ENCODE measurements around the gene KEL.
"Not testable (repeated sequence)": the region's sequence is repeated elsewhere in the genome, so short reads cannot be mapped to it uniquely, and the experiment has no call there.

The KEL gene

DNA sequence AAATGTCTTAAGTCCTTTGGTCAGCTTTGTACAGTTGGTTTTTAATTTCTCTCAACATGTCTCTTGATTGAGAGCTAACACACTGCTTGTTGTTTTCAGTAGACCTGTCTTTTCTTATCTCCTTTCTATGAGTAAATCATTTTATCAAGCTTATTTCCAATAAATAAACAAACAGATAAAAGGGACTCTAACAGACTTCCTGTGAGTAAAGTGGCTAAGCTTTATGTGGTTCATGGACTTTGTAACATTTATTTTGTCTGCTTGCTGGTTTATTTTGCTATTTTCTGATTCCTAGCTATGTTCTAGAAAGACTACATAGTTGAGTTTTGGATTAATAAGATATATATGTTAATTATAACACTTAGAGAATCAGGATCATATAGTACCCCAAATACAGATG, 37.6 kb upstream of the KEL start:
- no peak overlapping the region for H3K27ac ChIP-seq
- no peak for DNase-seq (ENCODE audit: low read depth, low spot score)
- H3K36me3 ChIP-seq (ENCODE audit: insufficient read depth, low read length) = no peaks in the 10 kb centered on the region
- H3K9ac ChIP-seq (ENCODE audit: insufficient read length) = no peak overlapping the region
- H3K4me3 ChIP-seq = no peak overlapping the region
- TF ChIP-seq EZH2 (IDR thresholded peaks at IDR 0.05) (no peak), FOXP2 (optimal IDR thresholded peaks at IDR 0.05; ENCODE audit: control extremely low read depth, extremely low read length, insufficient read depth) (no peak), POLR2AphosphoS5 (IDR thresholded peaks at IDR 0.05; ENCODE audit: borderline replicate concordance, low read depth, low read length) (no peak)
- no peaks in the 10 kb centered on the region for H3K9me3 ChIP-seq (ENCODE audit: low read depth, low read length)

DNA sequence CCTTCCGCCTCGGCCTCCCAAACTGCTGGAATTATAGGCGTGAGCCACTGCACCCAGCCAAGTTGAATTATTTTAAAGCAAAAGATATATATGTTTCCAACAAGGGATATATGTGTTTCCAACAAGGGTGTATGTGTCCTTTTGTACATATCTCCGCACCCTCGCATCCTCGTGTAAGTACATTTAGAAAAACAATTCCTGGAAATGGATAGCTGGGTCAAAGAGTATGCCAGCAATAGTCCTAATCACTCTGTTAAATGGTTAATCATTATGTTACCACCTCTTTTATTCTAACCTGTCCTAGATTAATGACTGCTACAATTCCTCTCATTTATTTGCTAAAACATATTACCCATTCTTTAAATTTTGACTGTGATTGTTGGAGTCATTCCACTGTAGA, 36.8 kb upstream of the KEL start:
- no peak overlapping the region for H3K9ac ChIP-seq (ENCODE audit: insufficient read length)
- H3K9me3 ChIP-seq (ENCODE audit: low read depth, low read length) = no peaks in the 10 kb centered on the region
- no peak for TF ChIP-seq FOXP2 (optimal IDR thresholded peaks at IDR 0.05; ENCODE audit: control extremely low read depth, extremely low read length, insufficient read depth)
- TF ChIP-seq POLR2AphosphoS5 (IDR thresholded peaks at IDR 0.05; ENCODE audit: borderline replicate concordance, low read depth, low read length) = no peak
- no peak for TF ChIP-seq EZH2 (IDR thresholded peaks at IDR 0.05)
- DNase-seq (ENCODE audit: low read depth, low spot score) = no peak
- H3K27ac ChIP-seq = no peak overlapping the region
- H3K4me3 ChIP-seq = no peak overlapping the region
- H3K36me3 ChIP-seq (ENCODE audit: insufficient read depth, low read length) = no peaks in the 10 kb centered on the region

DNA sequence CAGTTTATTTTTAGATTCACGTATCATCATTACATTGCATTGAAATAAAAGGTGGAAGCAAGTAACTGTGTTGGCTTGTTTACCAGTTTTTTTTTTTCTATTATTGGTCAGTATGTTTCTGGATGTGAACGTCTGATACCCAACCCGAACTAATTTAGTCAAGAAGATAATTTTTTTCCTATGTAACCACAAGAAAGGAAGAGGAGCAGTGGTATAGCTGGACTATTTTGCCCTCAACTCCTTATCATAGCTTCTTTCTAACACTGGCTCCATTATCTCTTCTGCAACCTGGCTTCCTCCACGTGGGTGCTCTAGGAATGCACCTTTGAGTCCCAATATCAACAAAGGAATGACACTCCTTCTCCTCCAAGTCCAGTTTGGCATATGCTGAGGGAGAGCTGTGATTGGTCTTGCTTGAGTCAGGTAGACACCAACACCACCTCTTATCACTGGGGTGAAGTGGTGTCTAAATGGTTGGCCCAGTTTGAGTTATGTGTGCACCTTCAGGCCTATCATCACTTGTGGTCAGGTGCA, 35.4 kb upstream of the KEL start:
- H3K27ac ChIP-seq = no peak overlapping the region
- H3K9ac ChIP-seq (ENCODE audit: insufficient read length) = no peak overlapping the region
- H3K36me3 ChIP-seq (ENCODE audit: insufficient read depth, low read length) = no peaks in the 10 kb centered on the region
- TF ChIP-seq POLR2AphosphoS5 (IDR thresholded peaks at IDR 0.05; ENCODE audit: borderline replicate concordance, low read depth, low read length) (no peak), EZH2 (IDR thresholded peaks at IDR 0.05) (no peak), FOXP2 (optimal IDR thresholded peaks at IDR 0.05; ENCODE audit: control extremely low read depth, extremely low read length, insufficient read depth) (no peak)
- no peaks in the 10 kb centered on the region for H3K9me3 ChIP-seq (ENCODE audit: low read depth, low read length)
- no peak overlapping the region for H3K4me3 ChIP-seq
- no peak for DNase-seq (ENCODE audit: low read depth, low spot score)

DNA sequence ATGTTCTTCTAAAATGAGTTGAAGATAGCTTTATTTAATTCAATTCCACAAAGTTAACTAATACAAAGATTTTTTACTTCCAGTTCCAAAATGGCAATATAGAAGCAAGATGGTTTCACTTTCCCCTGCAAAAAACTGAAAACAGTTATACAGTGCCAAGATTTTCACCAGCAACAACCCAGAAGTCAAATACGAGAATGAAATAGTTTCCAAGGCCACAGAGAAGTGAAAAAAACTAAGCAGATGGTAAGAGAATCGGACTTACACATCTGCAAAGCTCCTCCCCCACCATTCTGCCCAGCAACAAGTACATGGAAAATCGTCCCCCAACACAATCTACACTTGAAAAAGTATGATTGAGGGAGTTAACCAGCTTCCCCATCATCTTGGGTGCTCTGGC, 30.3 kb upstream of the KEL start:
- TF ChIP-seq EZH2 (IDR thresholded peaks at IDR 0.05) = no peak
- no peak for TF ChIP-seq POLR2AphosphoS5 (IDR thresholded peaks at IDR 0.05; ENCODE audit: borderline replicate concordance, low read depth, low read length)
- TF ChIP-seq FOXP2 (optimal IDR thresholded peaks at IDR 0.05; ENCODE audit: control extremely low read depth, extremely low read length, insufficient read depth) = no peak
- no peak overlapping the region for H3K27ac ChIP-seq
- DNase-seq (ENCODE audit: low read depth, low spot score) = no peak
- no peaks in the 10 kb centered on the region for H3K9me3 ChIP-seq (ENCODE audit: low read depth, low read length)
- no peak overlapping the region for H3K9ac ChIP-seq (ENCODE audit: insufficient read length)
- no peak overlapping the region for H3K4me3 ChIP-seq
- H3K36me3 ChIP-seq (ENCODE audit: insufficient read depth, low read length) = no peaks in the 10 kb centered on the region

DNA sequence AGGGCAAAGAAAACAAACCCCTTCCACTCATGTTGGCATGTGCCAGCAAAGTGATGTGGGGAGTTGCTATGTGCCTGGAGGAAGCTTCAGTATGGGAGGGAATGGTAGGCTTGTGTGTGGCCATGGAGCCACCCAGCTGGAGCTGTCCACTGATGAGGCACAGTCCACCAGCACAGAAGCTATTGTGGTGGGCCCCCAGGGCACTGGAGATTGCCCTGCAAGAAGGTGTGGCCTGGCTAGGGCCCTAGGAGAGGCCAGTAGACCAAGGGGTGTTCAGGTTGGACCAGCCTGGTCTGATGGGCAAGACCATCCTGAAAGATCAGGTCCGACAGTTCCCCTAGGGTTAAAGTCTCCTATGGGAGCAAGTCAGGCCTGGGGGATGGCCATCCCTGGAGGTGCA, 22.1 kb upstream of the KEL start:
- H3K9ac ChIP-seq (ENCODE audit: insufficient read length) = no peak overlapping the region
- no peak for TF ChIP-seq POLR2AphosphoS5 (IDR thresholded peaks at IDR 0.05; ENCODE audit: borderline replicate concordance, low read depth, low read length)
- no peak for TF ChIP-seq EZH2 (IDR thresholded peaks at IDR 0.05)
- TF ChIP-seq FOXP2 (optimal IDR thresholded peaks at IDR 0.05; ENCODE audit: control extremely low read depth, extremely low read length, insufficient read depth) = no peak
- H3K27ac ChIP-seq = no peak overlapping the region
- H3K9me3 ChIP-seq (ENCODE audit: low read depth, low read length) = no peaks in the 10 kb centered on the region
- no peaks in the 10 kb centered on the region for H3K36me3 ChIP-seq (ENCODE audit: insufficient read depth, low read length)
- no peak for DNase-seq (ENCODE audit: low read depth, low spot score)
- no peak overlapping the region for H3K4me3 ChIP-seq

DNA sequence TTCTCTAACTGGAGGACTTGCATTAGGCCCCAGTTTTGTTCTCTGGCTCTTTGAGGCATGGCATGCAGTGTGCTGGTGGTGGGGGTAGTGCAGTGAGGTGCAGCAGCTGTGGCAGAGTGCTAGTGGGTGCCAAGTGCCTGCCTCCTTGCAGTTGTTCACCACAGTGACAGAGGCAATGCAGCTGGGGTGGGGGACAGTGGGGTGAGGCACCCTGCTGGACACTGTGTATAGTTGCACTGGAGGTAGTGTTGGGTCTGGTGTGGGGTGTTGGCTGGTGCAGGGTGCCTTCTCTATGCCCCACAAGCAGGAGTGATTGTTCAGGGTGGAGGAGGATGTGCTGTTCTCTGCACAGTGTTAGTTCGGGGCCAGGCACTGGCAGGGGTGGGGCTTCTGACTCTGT, 21.7 kb upstream of the KEL start:
- no peak for DNase-seq (ENCODE audit: low read depth, low spot score)
- H3K27ac ChIP-seq = no peak overlapping the region
- H3K9me3 ChIP-seq (ENCODE audit: low read depth, low read length) = no peaks in the 10 kb centered on the region
- H3K9ac ChIP-seq (ENCODE audit: insufficient read length) = no peak overlapping the region
- TF ChIP-seq POLR2AphosphoS5 (IDR thresholded peaks at IDR 0.05; ENCODE audit: borderline replicate concordance, low read depth, low read length) (no peak), EZH2 (IDR thresholded peaks at IDR 0.05) (no peak), FOXP2 (optimal IDR thresholded peaks at IDR 0.05; ENCODE audit: control extremely low read depth, extremely low read length, insufficient read depth) (no peak)
- no peaks in the 10 kb centered on the region for H3K36me3 ChIP-seq (ENCODE audit: insufficient read depth, low read length)
- no peak overlapping the region for H3K4me3 ChIP-seq

DNA sequence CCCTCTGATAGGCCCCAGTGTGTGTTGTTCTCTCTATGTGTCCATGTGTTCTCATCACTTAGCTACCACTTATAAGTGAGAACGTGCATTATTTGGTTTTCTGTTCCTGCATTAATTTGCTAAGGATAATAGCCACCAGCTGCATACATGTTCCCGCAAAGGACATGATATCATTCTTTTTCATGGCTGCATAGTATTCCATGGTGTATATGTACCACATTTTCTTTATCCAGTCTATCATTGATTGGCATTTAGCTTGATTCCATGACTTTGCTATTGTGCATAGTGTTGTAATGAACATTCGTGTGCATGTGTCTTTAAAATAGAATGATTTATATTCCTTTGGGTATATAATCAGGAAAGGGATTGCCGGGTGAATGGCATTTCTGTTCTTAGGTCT, 16.2 kb upstream of the KEL start:
- H3K4me3 ChIP-seq; H3K9ac ChIP-seq (ENCODE audit: insufficient read length); H3K27ac ChIP-seq; DNase-seq (ENCODE audit: low read depth, low spot score); H3K9me3 ChIP-seq (ENCODE audit: low read depth, low read length); H3K36me3 ChIP-seq (ENCODE audit: insufficient read depth, low read length): not testable (repeated sequence)

DNA sequence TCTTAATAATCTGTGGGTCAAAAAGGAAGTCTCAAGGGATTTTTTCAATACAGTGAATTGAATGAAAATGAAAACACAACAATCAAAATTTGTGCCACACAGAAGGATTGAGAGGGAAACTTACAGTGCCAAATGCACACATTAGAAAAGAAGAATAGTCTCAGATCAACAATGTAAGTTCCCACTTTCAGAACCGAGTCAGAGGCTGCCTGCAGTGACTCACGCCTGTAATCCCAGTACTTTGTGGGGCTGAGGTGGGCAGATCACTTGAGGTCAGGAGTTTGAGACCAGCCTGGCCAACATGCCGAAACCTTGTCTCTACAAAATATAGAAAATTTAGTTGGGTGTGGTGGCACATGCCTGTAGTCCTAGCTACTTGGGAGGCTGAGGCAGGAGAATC, 12.5 kb upstream of the KEL start:
- Histone ChIP-seq H3K27ac (no peak overlapping the region), H3K4me3 (no peak overlapping the region), H3K9ac (ENCODE audit: insufficient read length) (no peak overlapping the region), H3K9me3 (ENCODE audit: low read depth, low read length) (no peaks in the 10 kb centered on the region), H3K36me3 (ENCODE audit: insufficient read depth, low read length) (no peaks in the 10 kb centered on the region)
- TF ChIP-seq FOXP2 (optimal IDR thresholded peaks at IDR 0.05; ENCODE audit: control extremely low read depth, extremely low read length, insufficient read depth) (no peak), POLR2AphosphoS5 (IDR thresholded peaks at IDR 0.05; ENCODE audit: borderline replicate concordance, low read depth, low read length) (no peak), EZH2 (IDR thresholded peaks at IDR 0.05) (no peak)
- DNase-seq (ENCODE audit: low read depth, low spot score) = no peak

DNA sequence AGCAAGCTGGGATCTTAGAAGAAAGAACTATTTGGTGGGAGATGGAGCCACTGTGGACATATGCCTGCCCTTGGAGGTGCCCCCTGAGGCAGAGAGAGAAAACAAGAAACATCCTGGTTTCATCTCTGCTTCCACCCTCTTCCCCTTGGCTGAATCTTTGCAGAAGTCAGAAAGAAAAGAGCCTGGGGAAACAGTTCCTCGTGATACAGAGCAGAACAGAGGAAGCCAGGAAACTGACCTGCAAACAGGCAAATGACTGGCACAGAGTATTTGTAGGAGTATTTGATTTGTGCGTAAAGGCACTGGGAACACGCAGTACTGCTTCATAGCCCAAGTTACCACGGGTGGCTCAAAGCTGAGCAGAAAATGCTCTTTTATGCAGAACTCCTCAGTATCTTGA, 7.0 kb upstream of the KEL start:
- no peak overlapping the region for H3K4me3 ChIP-seq
- DNase-seq (ENCODE audit: low read depth, low spot score) = no peak
- H3K9me3 ChIP-seq (ENCODE audit: low read depth, low read length) = no peaks in the 10 kb centered on the region
- H3K27ac ChIP-seq = no peak overlapping the region
- H3K9ac ChIP-seq (ENCODE audit: insufficient read length) = no peak overlapping the region
- TF ChIP-seq FOXP2 (optimal IDR thresholded peaks at IDR 0.05; ENCODE audit: control extremely low read depth, extremely low read length, insufficient read depth) = no peak
- no peak for TF ChIP-seq POLR2AphosphoS5 (IDR thresholded peaks at IDR 0.05; ENCODE audit: borderline replicate concordance, low read depth, low read length)
- no peak for TF ChIP-seq EZH2 (IDR thresholded peaks at IDR 0.05)
- no peaks in the 10 kb centered on the region for H3K36me3 ChIP-seq (ENCODE audit: insufficient read depth, low read length)

All from SK-N-MC (cell line).